ENCODE results near the gene OST4. TPM values are rescaled to one million over a fixed set of nuclear protein-coding genes. Genes with fewer than 3 reads are reported as not detected.

Gene OST4
- total and polyA plus RNA-seq, 10 of the 15 experiments (the other 5 are each of a cell fraction or from before 2014, with no cell fraction given), result 270 to 1,543 (median 523) TPM

- TF ChIP-seq E2F8 (IDR thresholded peaks at IDR 0.05; ENCODE audit: low read depth, partially characterized antibody), result no peak
- TF ChIP-seq GATAD2B (conservative IDR thresholded peaks at IDR 0.05; ENCODE audit: low read depth), result no peak
- no peak for TF ChIP-seq CBX5 (IDR thresholded peaks at IDR 0.05; ENCODE audit: low read depth)
- TF ChIP-seq ZNF207 (IDR thresholded peaks at IDR 0.05; ENCODE audit: borderline replicate concordance), result no peak
- TF ChIP-seq POLR2AphosphoS5 (IDR thresholded peaks at IDR 0.05; ENCODE audit: low read length), result no peak
These were observed 33.4 kb downstream of the OST4 start (continued) for GRCh38 chr2:27038012-27038411.

GRCh38 chr2:27033253-27033852 lies 38.1 kb downstream of the OST4 start:
- ChIA-PET POLR2A (interaction anchor here (0.5 to 5.3 kb wide), 6 partner anchors 9 to 219 kb away, joined by 3 to 45 read pairs (median 6); partner anchors contain the start of genes AGBL5 and OST4), SMC1A (ENCODE audit: uncharacterized antibody, unreplicated experiment) (interaction anchor here (0.7 to 3.0 kb wide), 8 partner anchors 9 to 72 kb away, joined by 3 to 18 read pairs (median 6); partner anchors contain the start of gene AGBL5), RAD21 (ENCODE audit: unreplicated experiment) (interaction anchor here (0.7 to 2.6 kb wide), 6 partner anchors 8 to 337 kb away, joined by 3 to 11 read pairs (median 4); partner anchors contain the start of genes AGBL5, EIF2B4 and SNX17), CTCF (interaction anchor here (0.7 to 2.7 kb wide), 7 partner anchors 13 to 270 kb away, joined by 3 to 15 read pairs (median 3); partner anchors contain the start of gene AGBL5)
- Histone ChIP-seq H3K4me1 (ENCODE audit: control insufficient read depth, insufficient read depth, low read length) (peaks cover 22% of the 10 kb centered on the region), H3K4me2 (ENCODE audit: control insufficient read depth, insufficient read depth) (peak overlapping the region; percentile 98), H3K27me3 (replicated peaks in 1 of 2; ENCODE audit: control insufficient read depth in 2 of 2, insufficient read depth in 2 of 2, low read length in 1 of 2) (no peaks in the 10 kb centered on the region), H3K36me3 (ENCODE audit: control insufficient read depth in 2 of 2, insufficient read depth in 2 of 2, low read length in 1 of 2) (peaks cover 14 to 28% of the 10 kb centered on the region in 2 experiments), H2AFZ (ENCODE audit: control insufficient read depth, low read depth, low read length) (peak overlapping the region; percentile 41), H3K79me2 (ENCODE audit: control insufficient read depth, insufficient read depth, low read length) (peaks cover 40% of the 10 kb centered on the region), H3K4me3 (peak overlapping the region; percentile 99), H3K27ac (ENCODE audit: control insufficient read depth, insufficient read depth) (peak overlapping the region; percentile 91), H3K9me3 (replicated peaks; ENCODE audit: control insufficient read depth, insufficient read depth, low read length) (no peaks in the 10 kb centered on the region), H4K20me1 (ENCODE audit: control insufficient read depth, insufficient read depth) (no peaks in the 10 kb centered on the region), H3K9ac (ENCODE audit: control insufficient read depth, insufficient read depth, low read length) (peak overlapping the region; percentile 98)
- TF ChIP-seq BCL3 (IDR thresholded peaks at IDR 0.05; ENCODE audit: borderline replicate concordance, insufficient read depth, low read depth, low read length, poor library complexity, severe bottlenecking) (no peak), ZBTB40 (IDR thresholded peaks at IDR 0.05; ENCODE audit: borderline replicate concordance) (no peak), NR2F1 (conservative IDR thresholded peaks at IDR 0.05) (0 out of 2 replicates have a peak, but pooled peaks have one; percentile 4), DPF2 (IDR thresholded peaks at IDR 0.05) (0 out of 2 replicates have a peak, but pooled peaks have one; percentile 6), PKNOX1 (IDR thresholded peaks at IDR 0.05) (peak; percentile 25; the same call in 1 of the 2 replicates)
- FAIRE-seq (peak; percentile 35), DNase-seq (ENCODE audit: low read depth, low spot score) (no peak), ATAC-seq (peak; percentile 11)
- intact Hi-C loops (cut with micrococcal nuclease; ENCODE audit: unreplicated experiment) (loop anchor here (2.0 kb wide), 1 partner anchor 47 kb away; no protein-coding TSS in a partner anchor), in situ Hi-C loops (cut with MboI) (no loop called here)
- 8% methylated on average over 11 of the region's 11 CpGs for WGBS (ENCODE audit: insufficient coverage, insufficient replicate concordance, low lambda C conversion rate, missing lambda C conversion rate)
- TSS peak; percentile 82 for BruUV-seq (replicated peaks)
